SKM-1 (cell line): ENCODE data around the gene ADAMTS8.
A peak's percentile ranks its signal among the peaks of the same experiment; 100 is the strongest.
"Not testable (repeated sequence)": the region's sequence is repeated elsewhere in the genome, so short reads cannot be mapped to it uniquely, and the experiment has no call there.

Source experiments
- DNase-seq: peaks from one replicate; lab custom pipeline; 2025; ENCODE audit not compliant: unreplicated experiment; lab: John Stamatoyannopoulos, UW

The ADAMTS8 gene

DNA sequence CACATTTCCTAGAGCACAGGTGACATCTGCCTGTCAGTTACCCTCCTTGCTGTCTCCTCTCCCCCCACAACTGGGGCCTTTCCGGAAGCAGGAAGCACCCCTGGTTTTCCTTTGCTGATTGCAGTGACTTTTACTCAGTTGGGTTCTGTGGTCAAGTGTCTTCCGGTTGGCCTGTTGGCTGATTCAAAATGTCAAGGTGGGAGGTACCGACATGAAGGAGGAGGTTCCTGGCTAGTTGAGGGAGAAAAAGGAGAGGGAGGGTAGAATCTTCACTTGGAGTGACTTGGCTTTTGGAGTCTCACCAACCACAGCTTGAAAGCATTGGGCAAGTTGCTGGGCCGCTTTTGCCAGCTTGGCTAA, 10.7 kb upstream of the ADAMTS8 start:
- DNase-seq, result no peak

DNA sequence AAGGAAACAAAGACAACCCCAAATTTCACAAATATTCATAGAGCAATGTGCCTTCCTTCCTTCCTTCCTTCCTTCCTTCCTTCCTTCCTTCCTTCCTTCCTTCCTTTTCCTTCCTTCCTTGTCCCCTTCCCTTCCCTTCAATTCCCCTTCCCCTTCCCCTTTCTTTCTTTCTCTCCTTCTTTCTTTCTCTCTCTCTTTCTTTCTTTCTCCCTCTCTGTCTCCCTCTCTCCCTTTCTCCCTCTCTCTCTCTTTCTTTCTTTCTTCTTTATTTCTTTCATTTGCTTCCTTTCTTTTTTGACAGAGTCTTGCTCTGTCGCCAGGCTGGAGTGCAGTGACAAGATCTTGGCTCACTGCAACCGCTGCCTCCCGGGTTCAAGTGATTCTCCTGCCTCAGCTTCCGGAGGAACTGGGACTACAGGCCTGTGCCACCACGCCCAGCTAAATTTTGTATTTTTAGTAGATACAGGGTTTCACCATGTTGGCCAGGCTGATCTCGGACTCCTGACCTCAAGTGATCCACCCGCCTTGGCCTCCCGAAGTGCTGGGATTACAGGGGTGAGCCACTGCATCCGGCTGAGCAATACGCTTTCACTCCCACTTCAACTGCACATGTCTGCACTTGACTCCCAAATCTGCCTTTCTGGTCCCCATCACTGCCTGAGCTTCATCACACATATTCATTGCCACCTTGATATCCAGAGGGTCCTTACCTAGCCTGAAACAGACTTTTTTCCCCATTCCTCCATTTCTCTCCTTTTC, 10.2 kb upstream of the ADAMTS8 start:
- not testable (repeated sequence) for DNase-seq

DNA sequence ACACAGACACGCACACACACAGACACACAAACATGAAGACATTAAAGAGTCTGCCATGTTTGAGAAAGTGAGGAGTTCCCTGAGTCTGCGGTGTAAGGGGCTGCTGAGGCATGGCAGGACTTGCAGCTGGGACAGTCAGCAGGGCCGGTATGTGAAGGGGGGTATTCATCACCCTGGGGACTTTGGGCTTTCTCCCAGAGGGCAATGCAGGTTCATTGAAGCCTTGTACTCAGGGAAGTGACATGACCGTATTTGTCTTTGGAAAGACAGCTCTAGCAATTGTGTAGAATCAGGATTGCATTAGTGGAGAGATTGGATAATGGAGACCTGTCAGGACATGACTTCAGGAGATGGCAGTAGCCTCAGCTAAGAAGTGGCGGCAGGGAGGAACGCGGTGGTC, 9.4 kb upstream of the ADAMTS8 start:
- no peak for DNase-seq

DNA sequence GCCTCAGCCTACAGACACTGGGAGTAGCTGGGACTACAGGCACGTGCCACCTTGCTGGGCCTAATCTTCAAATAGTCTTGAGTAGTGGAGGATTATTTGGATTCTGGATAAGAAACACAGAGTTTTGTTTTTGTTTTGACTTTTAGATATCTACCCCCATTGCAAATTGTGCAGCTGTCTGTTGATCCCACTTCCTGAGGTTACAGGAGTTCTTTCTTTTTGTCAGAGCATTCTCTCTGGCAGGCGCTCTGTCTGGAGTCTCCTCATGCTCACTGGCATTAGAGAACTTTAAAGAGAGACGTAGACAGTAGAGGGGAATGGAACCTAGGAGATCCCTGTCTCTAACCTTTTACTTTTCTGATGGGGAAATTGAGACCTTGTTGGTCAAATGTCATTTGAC, 7.8 kb upstream of the ADAMTS8 start:
- no peak for DNase-seq

DNA sequence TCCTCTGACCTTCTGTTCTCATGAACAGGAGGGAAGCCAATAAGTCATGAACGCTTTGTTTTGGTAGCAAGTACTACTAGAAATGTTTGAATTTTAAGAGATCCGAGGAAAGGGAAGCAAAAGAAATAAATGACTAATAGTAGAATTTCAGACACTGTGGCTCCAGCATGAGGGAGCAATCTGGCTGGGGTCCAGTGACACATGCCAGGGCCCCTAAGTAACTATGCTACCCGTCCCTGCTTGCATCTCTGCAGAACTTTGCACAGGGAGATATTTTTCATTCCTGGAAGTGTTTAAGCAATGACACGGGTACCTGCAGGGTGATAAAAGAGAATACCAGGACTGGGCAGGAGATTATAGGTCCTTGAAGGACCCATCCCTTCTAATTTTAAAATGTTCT, 7.3 kb upstream of the ADAMTS8 start:
- DNase-seq, result no peak

DNA sequence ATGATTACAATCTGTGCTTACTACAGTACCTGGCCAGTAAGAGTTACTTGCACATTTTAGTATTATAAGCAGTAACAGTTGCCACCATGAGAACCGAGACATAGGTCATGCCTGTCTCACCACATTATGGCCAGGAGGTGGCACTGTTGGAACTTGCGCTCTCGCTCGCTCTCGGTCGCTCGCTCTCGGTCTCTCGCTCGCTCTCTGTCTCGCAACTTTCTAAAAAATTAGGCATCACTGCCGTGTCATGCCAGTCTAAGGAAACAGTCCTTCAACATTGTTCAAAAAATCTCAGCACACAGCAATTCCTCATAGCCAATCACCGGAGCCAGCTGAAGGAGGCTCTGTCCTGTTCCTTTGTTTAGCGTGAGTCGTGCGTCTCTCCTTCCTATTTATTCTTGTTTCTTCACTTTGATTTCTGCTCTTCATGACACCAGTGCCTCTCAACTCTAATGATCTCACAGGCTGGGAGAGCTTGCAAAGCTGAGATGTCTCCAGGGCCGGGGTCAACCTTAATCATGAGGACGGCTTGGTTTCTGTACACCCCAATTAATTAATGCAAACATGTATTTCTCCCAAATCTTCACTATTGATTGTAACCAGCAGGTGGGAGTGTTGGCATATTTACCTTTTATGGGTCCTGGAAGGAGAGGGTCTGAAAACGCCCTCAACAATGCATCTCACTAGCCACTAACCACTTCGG, 6.3 kb upstream of the ADAMTS8 start:
- DNase-seq, result peak; percentile 69

DNA sequence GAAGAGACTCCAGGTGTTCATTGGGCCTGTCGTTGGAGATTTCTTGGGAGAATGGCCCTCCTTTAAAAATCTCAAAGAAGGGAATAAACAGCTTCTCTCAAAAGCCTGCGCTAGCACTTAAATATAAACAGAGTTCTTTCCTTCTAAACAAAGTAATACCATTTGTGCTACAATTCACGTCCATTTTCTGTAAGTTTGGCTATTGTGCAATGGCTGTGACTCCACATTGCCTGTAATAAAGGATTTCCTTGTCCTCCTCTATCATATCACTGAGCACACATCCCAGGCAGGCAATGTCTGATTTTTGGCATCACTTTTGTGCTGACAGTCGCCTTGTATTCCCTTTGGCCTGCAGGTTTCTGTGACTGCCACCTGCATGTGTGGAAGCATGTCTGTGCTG, 4.9 kb upstream of the ADAMTS8 start:
- no peak for DNase-seq

DNA sequence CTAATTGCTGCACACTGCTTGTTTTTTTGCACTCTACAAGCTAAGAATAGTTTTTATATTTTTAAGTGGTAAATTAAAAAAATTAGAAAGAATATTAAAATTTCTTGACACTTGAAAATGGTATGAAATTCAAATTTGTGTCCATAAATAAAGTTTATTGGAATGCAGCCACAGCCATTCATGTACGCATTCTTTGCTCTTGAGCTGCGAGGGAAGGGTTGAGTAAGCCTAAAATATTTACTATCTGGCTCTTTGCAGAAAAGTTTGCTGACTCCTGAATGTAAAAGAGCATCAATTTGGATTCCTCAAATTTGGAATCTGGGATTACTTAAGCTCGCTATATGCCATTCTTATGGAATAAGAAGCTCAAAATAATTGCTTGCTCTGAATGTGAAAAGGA, 3.4 kb upstream of the ADAMTS8 start:
- DNase-seq, result no peak

DNA sequence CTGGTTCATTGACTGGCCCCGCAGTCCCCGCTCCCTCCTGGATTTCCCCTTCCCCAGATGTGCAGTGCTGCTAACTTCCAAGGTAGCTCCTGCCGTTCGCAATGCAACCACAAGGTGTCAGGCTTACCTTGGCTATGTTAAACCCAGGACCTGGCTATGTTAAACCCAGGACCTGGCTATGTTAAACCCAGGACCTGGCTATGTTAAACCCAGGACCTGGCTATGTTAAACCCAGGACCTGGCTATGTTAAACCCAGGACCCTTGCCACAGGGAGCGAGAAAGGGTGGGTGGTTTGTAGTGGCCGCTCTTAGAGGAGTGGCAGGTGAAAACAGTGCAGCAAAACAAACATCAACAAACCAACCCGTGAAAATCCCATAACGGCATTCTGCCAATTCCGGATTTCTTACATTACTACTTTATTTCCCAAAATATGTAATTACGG, 2.9 kb upstream of the ADAMTS8 start:
- peak; percentile 5 for DNase-seq

DNA sequence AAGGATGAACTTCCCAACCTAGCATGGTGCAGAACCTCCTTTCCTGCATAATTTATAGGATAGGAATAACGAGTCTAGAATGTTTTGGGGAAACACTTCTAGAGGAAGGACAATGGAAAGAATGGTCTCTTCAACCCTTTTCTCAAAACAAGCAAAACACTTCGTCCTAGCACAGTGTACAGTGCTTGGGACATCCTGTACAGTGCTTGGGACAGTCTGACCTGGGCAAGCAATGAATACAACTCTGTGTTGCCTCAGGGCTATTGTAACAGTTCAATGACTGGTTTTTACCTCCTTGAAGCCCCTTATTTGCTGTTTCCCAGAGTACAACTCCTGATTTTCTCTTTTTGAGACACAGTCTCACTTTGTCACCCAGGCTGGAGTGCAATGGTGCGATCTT, 1.6 kb upstream of the ADAMTS8 start:
- no peak for DNase-seq

DNA sequence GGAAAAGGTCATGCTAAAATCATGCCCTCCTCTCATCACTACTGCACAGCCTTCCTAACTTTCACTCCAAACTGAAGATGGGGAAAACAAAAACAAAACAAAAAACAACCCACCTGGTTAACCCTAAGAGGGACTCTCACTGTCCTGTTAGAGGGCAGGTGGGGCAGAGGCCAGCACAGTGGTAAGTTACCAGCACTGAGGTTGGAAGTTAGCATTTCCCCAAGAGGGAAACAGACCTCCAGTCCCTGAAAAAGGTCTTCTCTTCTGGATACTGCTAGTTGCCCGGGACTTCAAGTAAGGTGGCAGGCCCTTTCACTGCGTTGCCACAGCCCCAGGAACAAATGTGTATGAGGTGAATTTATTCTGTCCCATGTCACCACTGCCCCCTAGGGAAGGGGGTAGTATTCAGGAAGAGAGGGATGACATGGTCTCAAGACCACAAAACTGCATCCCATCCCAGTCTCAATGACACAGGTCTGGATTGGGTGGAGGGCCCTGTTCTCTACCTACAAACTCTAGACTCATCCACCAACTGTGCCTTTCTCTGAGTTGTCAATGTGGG, 792 bp upstream of the ADAMTS8 start:
- DNase-seq, result no peak

DNA sequence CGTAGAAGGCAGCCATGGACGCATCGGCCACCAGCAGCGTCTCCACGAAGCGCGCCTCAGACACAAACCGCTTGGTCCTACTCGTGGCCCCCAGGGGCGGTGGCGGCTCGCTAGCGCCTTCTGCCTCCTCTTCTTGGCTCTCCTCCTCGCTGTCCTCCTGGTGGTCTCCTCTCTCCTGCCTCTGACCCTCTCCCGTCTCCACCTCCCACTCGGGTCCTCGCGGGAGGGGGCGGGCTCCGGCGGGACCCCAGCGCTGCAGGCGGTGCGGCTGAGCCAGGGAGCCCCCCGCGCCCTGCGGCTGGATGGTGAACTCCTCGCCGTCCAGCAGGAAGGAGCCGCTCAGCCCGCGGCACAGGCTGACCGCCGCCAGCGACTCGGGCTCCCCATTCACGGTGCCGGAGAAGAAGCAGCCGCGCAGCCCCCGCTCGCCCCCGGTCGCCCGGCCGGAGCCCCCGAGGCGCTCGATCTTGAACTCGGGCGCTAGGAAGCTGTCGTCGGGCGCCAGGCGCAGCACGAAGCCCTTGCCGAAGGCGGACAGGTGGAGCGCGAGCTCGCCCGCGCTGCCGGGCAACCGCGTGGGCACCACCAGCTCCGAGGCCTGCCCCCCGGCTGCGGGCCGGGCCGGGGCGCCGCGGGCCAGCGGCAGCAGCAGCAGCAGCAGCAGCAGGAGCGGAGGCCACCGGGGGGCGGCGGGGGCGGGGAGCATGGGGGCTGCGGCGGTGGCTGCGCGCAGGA, 661 bp downstream of the ADAMTS8 start:
- no peak for DNase-seq

DNA sequence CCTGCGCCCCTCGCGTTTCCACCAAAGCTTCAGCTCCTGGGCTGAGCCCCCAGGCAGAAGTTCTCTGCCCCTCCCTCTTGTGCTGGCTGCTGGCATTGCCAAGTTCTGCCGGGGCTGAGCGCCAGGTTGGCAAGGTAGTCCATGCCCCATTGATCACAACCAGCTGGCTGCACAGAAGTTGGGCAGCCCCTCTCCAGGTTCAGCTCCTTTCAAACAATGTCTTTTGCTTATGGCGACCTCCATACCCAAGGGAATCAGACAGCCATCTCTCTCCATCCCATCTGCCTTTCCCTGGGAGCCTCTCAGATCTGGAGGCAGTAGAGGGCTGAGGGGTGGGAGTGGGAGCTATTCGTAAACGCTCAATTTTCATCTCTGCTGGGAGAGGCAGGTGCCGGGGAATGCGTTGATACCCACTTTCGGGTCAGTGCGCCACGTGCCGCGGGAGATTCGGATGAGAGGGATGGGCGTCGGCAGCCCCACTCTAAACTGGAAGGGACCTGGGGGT, 1.5 kb downstream of the ADAMTS8 start:
- DNase-seq, result no peak

DNA sequence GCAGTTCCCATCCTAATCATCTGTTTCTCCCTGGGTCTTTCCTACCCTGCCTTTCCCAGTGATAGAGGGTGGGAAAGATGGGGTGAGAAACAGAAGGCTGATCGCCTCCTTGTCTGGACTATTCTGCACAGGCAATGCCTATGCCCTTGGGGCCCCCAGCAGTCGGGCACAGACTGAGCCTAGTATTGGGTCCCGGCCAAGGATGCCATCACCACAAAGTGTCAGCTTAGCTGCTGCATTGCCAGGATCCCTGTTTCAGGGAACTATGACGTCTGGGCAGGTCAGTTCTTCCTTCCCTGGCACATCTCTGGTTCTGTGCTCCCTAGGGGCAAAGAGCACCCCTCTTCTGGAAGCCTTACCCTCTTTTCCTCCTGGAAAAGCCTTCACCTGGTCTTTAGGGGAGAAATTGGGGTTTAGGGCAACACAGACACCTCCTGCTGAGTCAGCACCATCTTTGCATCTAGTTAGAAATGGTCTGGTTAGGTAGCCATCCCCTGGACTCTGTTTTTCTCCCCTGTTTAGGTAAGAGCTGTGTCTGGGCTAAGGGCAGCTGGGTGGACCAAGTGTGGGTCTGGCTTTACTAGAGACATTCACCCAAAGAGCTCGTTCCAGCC, 2.1 kb downstream of the ADAMTS8 start:
- DNase-seq, result no peak

DNA sequence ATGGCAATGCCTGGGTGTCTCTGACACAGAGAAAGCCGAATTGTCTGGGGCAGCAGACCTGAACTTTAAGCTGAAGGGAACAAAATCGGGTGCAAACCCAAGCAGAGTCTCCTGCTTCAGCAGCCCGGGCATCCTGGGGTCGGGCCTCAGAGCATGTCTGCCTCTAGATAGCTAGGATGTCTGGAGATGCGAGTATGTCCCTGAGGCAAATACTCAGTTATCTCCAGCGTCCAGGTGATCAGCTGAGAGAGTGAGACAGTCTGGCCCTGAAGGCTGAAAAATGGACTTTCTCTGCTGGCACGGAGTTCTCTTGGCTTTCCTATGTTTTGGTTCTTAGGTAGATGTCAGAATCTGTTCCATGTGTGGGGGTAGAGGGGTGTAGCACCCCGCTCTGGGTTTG, 3.3 kb downstream of the ADAMTS8 start:
- DNase-seq, result no peak

DNA sequence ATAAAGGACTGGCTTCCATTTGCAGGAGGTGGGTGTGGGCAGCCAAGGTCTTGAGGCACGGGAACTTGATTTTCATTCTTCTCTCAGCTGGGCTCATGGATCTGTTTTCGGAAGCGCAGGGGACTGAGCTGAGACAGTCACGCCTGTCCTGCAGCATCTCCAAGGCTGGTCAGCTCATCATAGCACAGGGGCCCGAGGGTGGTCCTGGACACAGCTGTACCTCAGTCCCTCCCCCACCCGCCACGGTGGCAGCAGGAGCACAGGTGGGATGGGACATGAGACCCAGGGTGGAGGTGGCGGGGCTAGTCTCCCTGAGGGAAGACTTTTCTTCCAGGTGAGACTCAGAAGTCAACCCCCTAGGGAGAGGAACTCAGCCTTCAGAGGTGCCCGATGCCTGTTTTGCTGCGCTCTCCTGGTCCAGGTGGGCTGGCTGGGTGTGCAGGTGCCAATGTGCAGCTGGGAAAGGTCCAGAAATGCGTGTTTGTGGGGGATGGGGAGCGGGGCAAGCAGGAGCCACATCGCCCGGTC, 3.7 kb downstream of the ADAMTS8 start:
- no peak for DNase-seq

DNA sequence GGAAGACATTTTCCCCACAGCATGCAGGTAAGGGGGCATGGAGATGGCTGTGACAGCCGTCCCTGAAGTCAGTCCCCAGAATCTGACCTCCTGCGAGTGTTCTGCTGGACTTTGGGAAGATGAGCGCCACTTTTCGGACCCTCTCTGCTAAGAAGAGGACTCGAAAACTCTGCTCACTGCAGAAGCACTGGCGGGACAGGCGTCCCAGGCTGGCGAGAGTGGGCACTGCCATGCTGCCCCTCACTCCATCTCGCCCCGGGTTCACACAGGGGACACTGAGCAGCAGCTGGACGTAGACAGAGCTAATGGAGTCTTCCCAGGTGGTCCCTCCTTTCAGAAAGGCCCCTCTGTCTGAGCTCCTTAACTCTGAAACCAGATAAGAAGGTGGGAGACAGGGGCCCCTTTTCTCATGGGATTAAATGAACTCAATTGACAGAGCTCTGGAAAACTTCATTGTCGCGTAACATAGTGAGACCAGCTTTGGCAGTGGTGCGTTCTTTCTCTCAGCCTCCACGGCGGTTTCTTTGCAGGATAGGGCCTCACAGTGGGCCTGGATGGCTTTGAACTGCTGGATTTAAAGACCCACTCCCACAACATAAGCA, 4.8 kb downstream of the ADAMTS8 start:
- DNase-seq, result no peak

DNA sequence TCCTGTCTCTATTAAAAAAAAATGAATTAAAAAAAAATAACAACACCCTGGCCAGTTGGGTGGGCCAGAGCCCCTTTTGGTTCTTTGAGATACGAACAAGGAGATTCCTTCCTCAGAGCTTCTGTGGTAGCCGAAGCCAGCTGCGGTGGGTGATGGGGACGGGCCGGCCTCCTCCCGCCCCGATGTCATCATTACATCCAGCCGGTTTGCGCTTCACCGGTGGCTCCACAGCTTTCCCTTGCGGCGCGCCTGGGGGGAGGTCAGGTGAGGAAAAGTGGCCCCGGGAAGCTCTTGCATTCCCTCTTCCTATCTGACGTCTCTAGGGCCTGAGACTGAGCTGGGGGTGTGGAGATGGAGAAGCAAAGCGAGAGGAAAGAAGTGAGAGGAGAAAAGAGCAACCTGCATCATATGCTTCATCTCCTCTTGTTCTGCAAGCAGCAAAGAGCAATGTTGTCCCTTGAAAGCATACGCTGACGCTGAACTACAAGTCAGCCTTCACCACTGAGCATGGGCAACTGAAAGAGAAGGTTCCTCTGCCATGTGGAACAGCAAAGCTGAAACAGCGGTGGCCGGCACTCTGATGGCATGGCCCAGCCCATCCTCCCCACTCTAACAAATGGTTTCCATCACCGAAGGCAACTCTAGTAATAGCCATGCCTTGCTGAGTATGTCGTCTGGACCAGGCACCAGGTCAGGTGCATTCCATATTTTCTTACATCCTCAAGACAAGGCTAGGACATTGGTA, 6.0 kb downstream of the ADAMTS8 start:
- DNase-seq, result no peak

DNA sequence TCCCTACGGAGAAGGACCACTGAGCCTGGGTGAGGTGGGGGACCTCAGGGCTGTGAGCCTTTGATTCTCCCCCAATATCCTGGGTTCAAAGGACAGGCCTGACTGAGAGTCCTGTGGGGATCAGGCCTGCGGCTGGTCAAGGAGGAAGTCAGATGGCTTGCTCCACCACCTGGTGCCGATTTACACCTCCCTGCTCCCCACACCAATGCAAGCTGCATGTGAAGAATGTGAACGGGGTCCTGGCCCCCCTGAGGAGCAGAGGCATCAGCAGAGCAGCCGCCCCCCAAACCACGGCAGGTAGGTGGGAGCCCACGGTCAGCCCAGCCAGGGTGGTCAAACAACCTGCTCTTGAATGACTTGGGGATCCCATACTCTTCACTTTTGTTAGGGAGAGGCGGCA, 6.7 kb downstream of the ADAMTS8 start:
- DNase-seq, result no peak

DNA sequence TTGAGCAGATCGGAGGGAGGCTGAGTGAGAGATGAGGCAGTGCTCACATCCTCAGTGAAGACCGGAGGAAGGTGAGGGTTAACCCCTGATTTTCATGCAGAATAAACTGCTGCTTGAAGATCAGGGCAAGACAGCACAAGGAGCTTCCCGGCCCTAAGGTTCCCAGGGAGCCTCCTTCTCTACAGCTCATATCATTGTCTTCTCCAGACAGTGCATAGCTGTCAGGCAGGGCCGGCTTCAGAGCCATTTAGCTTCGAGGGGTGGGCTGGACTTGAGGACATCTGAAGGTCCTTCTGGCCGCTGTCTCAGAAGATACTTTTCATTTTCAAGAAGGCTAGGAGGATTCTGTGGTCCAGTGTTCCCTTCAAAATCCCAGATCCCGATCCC, 7.2 kb downstream of the ADAMTS8 start:
- no peak for DNase-seq
